HL-60/S4 treated with retinoic acid at 250 ng/mL for 4 days and 3 days (cell line): ENCODE results near the gene ALX4.

Source experiments
- in situ Hi-C: fragments of 300-500 bp; cut with MboI; formaldehyde crosslinking; loops from 2 replicates; pipeline ENCODE4 v1.7.0; 2022; ENCODE audit warnings: low sequenced_read_pairs

ALX4 gene

GRCh38 chr11:44219830-44220796 is 89.8 kb downstream of the ALX4 start:
- in situ Hi-C loops: no loop called here

GRCh38 chr11:44217432-44217831 is 92.5 kb downstream of the ALX4 start:
- in situ Hi-C loops: no loop called here

- in situ Hi-C loops: no loop called here
These were observed 96.8 kb downstream of the ALX4 start for GRCh38 chr11:44213148-44213547.

- in situ Hi-C loops: no loop called here
These were observed 97.8 kb downstream of the ALX4 start for GRCh38 chr11:44212128-44212527.
